Fibroblast of lung (primary cell): ENCODE measurements around the gene SMIM17.

Experiments
- CTCF ChIP-seq, 2 donors: IDR thresholded peaks in 1 of 2; conservative IDR thresholded peaks in 1 of 2; 1 replicate in 1 of 2; 2 replicates in 1 of 2; pipeline ENCODE4 v1.5.1; 2011 to 2012; ENCODE audit warnings: low read length in 2 of 2, control low read depth in 1 of 2, inconsistent platforms in 1 of 2, low read depth in 1 of 2, mild to moderate bottlenecking in 1 of 2
- EZH2 ChIP-seq: IDR thresholded peaks from 2 replicates; pipeline ENCODE4 v1.5.1; 2012; ENCODE audit warnings: low read length, control low read depth, mild to moderate bottlenecking; ENCODE audit errors: missing control alignments

DNA sequence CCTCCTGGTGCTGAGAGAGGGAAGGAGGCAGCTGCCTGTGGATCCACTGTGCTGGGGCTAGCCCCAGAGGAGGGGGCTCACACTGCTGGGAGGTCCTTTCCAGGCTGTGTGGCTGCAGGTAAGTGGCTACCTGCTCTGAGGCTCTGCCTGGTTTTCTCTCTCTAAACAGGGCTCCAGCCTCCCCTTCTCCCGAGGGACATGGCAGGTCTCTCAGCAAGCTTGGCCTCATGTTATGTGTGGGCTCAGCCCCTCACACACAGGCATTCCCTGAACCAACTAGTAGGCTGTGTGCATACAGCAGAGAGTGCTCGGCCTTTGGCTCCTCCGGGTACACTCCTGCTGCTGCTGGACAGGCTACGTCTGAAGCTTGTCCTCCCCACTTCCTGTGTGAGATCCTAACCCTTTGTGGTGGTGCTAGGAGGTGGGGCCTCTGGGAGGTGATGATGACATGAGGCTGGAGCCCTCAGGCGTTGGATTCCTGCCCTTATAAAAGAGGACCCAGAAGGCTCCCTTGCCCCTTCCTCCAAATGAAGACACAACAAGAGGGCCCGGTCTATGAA lies 24.4 kb downstream of the SMIM17 start:
- TF ChIP-seq CTCF (conservative IDR thresholded peaks at IDR 0.05 in 1 of 2, IDR thresholded peaks at IDR 0.05 in 1 of 2; ENCODE audit: low read depth in 1 of 2, low read length in 2 of 2), result no peak
- TF ChIP-seq EZH2, result no peak
